Measurements from ENCODE around the gene CDH24.

Gene CDH24

DNA sequence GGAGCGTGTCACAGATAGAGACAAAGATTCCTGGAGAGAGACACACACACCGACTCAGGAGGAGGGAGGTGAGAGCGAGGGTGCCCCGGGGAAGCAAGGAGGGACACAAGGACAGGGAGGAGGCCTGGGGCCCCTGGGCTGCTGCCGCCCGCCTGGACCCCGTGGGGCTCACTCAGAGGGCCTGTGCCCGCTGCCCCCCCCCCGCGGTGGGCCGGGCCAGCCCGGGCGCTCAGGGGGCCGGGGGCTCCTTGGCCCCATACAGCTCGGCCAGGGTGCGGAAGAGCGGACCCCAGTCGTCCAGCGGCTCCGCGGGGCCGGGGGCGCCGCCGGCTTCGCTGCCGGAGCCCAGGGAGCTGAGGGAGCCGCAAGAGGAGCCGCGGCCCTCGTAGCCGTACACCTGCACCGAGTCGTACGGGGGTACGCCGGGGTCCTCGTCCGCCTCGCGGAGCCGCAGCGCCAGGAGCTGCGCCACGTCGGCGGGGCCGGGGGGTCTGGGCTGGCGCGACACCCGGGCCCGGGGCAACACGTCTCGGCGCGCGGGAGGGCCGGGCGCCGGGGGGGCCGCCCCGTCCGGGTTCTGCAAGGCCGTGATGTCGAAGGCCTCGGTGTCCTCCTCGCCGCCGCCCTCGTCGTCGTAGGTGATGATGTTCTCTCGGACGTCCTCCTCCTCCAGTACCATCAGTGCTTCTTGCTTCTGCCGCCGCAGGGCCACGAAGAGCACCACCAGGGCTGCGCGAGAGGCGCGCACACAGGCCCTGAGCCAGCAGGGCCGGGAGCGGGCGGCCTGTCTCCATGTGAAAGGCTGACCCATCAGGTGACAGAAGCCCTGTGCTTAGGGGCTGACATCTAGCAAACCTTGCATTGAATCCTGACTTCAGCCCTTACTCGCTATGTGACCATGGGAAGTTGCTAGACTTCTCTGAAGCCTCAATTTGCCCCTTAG lies 9.3 kb downstream of the CDH24 start:
- TF ChIP-seq, protein P1, sequence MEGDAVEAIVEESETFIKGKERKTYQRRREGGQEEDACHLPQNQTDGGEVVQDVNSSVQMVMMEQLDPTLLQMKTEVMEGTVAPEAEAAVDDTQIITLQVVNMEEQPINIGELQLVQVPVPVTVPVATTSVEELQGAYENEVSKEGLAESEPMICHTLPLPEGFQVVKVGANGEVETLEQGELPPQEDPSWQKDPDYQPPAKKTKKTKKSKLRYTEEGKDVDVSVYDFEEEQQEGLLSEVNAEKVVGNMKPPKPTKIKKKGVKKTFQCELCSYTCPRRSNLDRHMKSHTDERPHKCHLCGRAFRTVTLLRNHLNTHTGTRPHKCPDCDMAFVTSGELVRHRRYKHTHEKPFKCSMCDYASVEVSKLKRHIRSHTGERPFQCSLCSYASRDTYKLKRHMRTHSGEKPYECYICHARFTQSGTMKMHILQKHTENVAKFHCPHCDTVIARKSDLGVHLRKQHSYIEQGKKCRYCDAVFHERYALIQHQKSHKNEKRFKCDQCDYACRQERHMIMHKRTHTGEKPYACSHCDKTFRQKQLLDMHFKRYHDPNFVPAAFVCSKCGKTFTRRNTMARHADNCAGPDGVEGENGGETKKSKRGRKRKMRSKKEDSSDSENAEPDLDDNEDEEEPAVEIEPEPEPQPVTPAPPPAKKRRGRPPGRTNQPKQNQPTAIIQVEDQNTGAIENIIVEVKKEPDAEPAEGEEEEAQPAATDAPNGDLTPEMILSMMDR (conservative IDR thresholded peaks at IDR 0.05; ENCODE audit: low read depth, low read length): no peak
- DNase-seq (ENCODE audit: low read depth): no peak
- H3K4me3 ChIP-seq (ENCODE audit: low read depth, low read length): no peak overlapping the region

DNA sequence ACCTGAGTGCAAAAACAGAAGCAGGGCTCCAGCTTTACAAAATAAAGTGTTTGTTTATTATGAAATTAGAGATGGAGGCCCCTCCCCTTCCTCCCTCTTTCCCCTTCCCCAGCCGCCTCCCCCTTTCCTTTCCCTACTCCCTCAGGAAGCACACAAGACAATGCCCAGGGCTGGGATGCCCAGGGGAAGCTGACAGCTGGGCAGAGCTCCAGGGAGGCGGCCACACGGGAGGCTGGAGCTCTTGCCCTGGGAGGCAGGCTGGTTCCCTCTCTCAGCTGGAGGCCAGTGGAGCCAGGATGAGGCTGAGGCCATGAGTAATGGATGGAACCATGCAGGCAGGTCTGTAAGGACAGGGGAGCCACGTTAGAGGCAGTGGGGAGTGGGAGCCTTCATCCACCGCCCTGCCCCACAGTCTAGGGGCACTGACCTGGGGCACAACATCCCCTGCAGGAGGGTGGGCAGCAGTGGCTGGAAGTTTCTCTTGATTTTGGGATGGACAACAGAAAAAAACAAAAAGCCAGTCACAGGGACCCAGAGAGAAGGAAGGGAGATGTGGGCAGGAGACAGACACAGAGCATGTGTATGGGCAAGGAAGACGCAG lies 10.2 kb downstream of the CDH24 start:
- TF ChIP-seq, protein P1 (conservative IDR thresholded peaks at IDR 0.05; ENCODE audit: low read depth, low read length): no peak
- peak; percentile 47 for DNase-seq (ENCODE audit: low read depth)
- no peak overlapping the region for H3K4me3 ChIP-seq (ENCODE audit: low read depth, low read length)

DNA sequence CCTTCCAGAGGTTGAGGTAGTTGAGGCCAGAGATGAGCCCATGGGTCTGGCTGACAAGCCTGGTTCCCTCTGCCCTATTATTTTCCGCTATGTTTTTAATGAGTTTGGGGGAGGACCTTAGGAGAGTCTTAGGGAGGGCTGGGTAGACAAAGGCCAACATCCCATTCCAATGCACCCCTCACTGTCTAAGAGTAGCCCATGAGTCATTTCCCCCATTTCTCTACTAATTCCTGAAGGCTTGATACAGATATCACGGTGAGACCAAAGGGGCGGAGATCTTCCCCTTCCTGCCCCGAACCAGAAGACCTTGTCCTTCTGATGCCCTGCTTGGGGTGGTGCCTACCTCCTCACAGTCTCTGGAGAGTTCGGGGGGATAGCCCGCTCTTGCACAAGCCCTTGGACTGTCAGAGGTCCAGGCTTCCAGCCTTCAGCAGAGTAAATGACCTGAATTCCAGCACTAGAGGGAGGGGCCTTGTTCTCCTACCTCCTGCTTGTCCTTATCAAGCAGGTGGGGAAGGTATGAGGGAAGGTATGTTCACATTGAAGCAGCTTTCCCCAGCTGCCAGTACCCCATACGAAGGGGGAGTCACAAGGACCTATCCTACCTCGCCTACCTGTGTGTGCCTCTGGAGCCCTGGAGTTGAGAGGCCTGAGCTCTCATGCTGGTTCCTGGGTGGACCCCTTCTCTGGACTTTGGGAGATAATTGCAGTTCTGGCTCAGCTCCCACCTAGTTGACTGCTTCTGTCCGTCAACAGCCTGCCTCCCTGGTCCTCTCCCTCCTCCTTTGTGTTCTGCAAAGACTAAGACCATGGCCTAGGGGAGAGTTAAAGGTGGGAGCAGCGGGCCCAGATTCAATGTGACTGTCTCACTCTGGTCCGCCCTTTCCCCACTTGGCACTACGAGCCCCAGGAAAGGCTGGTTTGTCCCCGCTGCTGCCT lies 11.6 kb downstream of the CDH24 start:
- no peak for DNase-seq (ENCODE audit: low read depth)

DNA sequence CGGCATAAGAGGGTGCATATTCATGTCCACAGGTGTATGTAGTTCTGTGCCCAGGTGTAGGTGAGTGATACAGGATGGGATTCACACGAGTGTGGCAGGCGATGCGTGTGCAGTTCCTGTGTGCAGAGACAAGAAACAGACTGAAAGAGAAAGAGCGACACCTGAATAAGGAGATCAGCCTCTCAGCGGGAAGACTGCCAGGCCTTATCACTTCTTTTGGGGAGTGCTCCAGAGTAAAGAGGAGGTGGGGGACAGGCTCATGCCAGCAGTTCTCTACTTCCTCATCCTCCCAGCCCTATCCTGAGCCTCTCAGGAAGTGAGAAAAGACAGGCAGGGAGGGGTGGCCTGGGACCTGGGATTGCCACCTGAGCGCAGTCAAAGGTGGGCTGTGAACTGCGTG lies 12.5 kb downstream of the CDH24 start:
- TF ChIP-seq, protein P1 (conservative IDR thresholded peaks at IDR 0.05; ENCODE audit: low read depth, low read length): no peak
- DNase-seq (ENCODE audit: low read depth): no peak
- H3K4me3 ChIP-seq (ENCODE audit: low read depth, low read length): no peak overlapping the region

More for the DNA sequence above, 11.6 kb downstream of the CDH24 start:
- TF ChIP-seq, protein P1 (conservative IDR thresholded peaks at IDR 0.05; ENCODE audit: low read depth, low read length): no peak
- no peak overlapping the region for H3K4me3 ChIP-seq (ENCODE audit: low read depth, low read length)

DNA sequence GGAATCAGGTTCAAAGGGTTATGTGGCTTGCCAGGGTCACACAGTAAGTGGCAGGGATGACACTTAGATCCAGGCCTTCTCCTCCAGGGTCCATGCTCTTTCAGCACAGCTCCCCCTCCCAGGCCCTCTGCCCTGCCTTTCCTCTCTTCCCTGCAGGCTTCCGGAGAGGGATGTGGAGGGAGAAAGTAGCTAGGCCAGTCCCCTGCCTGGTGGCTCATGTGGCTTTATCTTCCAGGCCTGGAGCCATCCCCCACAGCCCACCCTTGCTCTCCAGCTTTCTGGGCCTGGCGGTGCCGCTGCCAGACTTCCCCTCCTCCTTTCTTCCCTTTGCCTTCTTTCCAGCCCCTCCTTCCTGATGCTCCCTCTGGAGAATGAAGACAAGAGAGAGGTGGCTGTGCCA lies 13.6 kb downstream of the CDH24 start:
- DNase-seq (ENCODE audit: low read depth): no peak
- TF ChIP-seq, protein P1 (conservative IDR thresholded peaks at IDR 0.05; ENCODE audit: low read depth, low read length): no peak
- no peak overlapping the region for H3K4me3 ChIP-seq (ENCODE audit: low read depth, low read length)

DNA sequence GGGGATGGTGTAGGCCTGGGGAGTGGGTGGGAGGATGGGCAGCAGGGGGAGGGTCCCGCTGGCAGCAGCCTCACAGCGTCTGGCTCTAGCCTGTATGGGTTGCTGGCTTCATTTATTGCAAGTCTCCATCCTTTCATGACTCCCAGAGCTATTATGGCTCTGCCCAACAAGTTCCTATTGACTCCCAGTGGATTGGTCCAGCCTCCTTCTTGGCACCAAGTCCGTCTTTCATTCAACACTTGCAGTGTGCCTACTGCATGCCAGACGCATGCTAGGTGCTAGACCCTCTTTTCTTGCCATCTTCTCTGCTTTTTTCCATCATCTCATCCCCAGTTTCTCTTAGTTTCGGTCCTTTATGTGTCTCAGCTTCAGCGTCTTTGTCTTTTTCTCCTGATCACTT lies 14.2 kb downstream of the CDH24 start:
- TF ChIP-seq, protein P1 (conservative IDR thresholded peaks at IDR 0.05; ENCODE audit: low read depth, low read length): no peak
- DNase-seq (ENCODE audit: low read depth): no peak
- H3K4me3 ChIP-seq (ENCODE audit: low read depth, low read length): no peak overlapping the region
